Anterior cingulate cortex (tissue), 58 donors: ENCODE measurements around the gene THOC6.

ENCODE experiments used
- DNase-seq, 58 donors: peaks; one replicate each; lab custom pipeline; 2025; lab: John Stamatoyannopoulos, UW

THOC6 gene

DNA sequence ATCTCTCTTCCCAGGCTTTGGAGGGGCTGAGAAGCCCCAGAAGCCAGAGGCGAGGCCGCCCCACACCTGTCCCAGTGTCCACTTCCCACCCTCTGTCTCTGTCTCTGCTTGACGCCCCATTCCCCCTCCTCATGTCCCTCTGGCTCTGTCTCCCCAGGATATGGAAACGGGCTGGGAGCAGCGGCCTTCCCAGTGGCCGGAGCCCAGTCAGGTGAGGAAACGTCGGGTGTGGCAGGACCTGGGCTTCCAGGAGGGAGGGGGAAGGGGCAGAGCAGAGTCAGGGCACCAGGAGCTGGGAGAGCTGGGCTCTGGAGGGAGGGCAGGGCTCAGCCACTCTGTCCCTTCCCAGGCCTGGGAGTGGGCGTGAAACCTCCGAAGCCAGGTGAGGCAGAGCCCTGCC, 32.9 kb upstream of the THOC6 start:
- DNase-seq, result no peak

DNA sequence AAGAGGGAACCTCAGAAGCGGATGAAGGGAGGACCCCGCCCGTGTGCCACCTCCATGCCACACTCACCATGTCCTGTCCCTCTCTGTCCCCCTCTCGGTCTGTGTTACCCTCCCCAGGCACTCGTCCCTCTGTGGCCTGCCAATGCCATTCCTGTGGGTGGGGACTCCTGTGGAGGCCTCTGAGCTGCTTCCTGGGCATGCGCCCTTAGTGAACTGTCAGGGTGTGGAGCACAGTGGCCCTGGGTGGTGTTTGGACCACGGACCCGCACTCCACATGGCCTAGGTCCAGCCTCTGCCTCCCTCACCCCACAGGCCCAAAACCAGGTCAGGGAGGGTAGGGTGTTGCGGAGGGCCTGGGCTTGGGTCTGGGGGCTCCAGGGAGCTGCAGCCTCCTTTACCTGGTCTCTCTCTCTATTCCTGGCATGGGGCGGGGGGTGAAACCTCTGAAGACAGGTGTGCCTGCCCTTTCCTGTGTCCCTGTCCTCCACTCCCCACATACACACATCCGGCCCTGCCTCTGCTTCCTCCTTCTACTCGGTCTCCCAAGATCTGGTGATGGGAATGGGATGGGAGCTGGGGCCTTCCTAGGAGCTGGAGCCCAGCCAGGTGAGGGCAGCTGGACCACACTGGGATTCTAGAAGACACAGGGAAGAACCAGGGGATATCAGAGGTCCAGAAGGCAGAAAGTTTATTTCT, 32.1 kb upstream of the THOC6 start:
- no peak for DNase-seq

DNA sequence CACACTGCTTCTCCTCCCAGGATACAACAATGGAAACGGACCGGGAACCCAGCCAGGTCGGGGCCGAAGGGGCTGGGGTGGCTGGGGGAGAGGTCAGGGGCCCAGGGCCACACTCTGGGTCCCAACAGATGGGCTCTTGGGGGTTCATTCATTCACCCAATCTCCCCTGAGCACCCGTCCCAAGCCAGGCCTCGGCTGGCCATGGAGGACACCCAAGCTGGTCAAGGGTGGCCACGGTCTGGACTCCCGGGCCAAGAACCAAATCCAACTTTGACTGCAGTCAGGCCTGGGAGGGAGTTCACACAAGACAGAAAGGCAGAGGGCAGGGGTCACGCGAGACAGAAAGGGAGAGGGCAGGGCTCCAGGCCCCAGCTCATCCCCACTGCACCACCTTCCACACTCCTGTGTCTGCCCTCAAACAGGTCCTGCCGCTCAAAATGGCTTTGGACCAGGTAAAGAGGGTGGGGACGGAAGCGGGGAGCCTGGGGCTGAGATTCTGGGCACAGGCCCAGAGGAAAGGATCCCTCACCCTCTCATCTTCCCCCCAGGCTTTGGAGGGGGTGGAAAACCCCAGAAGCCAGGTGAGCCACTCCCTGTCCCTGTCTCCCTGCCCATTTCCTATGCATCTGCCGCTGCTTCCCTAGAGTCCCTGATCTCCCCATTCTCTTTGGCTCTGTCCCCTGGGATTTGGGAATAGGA, 31.3 kb upstream of the THOC6 start:
- no peak for DNase-seq

DNA sequence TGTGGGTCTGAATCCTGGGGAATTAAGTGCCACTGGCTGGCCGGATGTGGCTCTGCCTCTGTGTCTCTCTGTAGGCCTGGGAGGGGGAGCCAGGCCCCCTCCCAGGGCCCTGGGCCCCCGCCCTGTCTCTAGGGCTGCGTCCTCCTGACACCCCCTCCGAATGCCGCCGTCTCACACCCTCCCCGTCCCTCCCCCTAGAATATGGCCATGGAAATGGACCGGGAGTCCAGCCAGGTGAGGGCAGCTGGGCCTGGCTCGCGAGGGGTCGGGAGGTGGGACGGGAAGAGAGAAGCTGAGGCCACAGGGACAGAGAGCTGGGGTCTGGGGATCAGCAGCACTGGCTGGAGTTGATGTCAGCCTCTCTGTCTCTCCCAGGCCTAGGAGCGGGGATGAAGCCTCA, 27.5 kb upstream of the THOC6 start:
- no peak for DNase-seq

GRCh38 chr16:2999929-3000328, 23.9 kb upstream of the THOC6 start:
- no peak for DNase-seq

DNA sequence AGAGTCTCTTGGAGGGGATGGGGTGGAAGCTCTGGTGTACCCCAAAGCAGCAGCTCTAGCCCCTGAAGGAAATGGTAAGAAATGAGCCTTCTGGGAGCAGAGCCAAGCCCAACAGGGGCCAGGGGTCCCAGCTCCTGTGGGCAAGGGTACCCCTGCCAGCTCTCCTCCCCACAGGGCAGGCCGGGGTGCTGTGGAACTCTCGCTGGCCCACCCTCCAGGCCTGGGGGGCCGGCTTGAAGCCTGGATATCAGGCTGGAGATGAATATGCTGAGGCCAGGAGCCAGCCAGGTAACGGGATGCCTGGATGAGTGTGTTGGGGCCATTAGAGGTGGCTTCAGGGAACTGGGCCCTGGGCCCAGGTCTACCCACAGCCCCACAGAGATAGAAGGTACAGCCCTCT, 23.3 kb upstream of the THOC6 start:
- no peak for DNase-seq

DNA sequence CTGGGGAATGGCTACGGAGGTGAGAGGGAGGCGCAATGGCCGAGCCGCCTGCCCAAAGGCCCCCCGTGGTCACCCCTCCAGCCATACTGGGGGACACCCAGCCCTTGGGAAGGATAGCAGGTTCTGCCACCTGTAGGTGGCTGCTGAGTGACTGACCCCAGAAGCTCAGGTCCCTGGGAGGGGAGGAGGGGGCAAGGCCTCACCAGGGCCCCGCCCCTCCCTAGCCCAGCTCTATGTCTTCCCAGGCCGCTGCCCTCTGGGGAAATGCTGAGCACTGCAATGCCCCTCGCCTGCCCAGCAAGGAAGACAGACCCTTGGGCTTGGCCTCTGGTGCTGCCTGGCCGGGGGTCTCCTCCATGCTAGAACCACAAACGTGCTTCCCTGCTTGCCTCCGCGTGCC, 22.5 kb upstream of the THOC6 start:
- no peak for DNase-seq

GRCh38 chr16:3003582-3004270, 20.1 kb upstream of the THOC6 start:
- peak; percentile 75 to 99 (median 98) for DNase-seq

DNA sequence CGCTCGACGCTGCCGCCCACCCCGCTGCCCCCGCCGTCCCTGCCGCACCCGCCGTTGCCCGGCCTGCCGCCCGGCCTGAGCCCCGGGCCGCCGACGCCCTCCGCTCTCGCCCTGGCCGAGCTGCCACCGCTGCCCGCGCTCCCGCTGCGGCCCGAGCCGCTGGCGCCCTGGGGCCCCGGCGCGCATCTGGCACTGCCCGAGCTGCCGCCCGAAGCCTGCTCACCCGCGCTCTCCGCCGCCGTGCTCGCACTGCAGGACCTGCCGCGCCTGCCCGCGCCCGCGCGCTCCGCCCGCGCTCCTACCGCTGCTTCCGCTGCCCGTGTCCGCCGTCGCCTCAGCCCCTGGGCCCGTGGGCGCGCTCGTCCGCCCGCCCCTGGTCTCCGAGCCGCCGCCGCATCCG, 19.5 kb upstream of the THOC6 start:
- peak in 2 of 58 donors; percentile 14 to 30 for DNase-seq

- DNase-seq, result no peak
Measured at GRCh38 chr16:3004781-3005284, 19.0 kb upstream of the THOC6 start.

GRCh38 chr16:3007059-3007956, 16.5 kb upstream of the THOC6 start:
- DNase-seq, result no peak

GRCh38 chr16:3007957-3008689, 15.7 kb upstream of the THOC6 start:
- DNase-seq, result peak in 3 of 58 donors; percentile 6 to 20 (median 12)

GRCh38 chr16:3008690-3009037, 15.2 kb upstream of the THOC6 start:
- no peak for DNase-seq

GRCh38 chr16:3009568-3010390, 14.1 kb upstream of the THOC6 start:
- no peak for DNase-seq

GRCh38 chr16:3010510-3010909, 13.3 kb upstream of the THOC6 start:
- DNase-seq, result no peak

GRCh38 chr16:3012246-3012645, 11.6 kb upstream of the THOC6 start:
- peak in 1 of 58 donors; percentile 26 for DNase-seq

GRCh38 chr16:3012828-3013420, 10.9 kb upstream of the THOC6 start, which contains the start of gene CLDN9:
Gene CLDN9, plus strand, starts transcription at chr16:3012923. Its CDS starts 440 bp downstream, at chr16:3013363.
- no peak for DNase-seq

GRCh38 chr16:3013491-3013951, 10.3 kb upstream of the THOC6 start:
- no peak for DNase-seq
